Activated T-cell treated with anti-CD3 and anti-CD28 coated beads for 4 hours (primary cell): ENCODE results near the gene EGR1.

Source experiments
- DNase-seq: peaks from one replicate; pipeline ENCODE4 v3.0.0-alpha.2; 2020

EGR1 gene

GRCh38 chr5:138453590-138453989 is 11.7 kb upstream of the EGR1 start:
- no peak for DNase-seq

GRCh38 chr5:138454121-138454520 is 11.2 kb upstream of the EGR1 start:
- no peak for DNase-seq

GRCh38 chr5:138455232-138455930 is 9.9 kb upstream of the EGR1 start:
- DNase-seq: no peak

- no peak for DNase-seq
Observed at GRCh38 chr5:138457531-138458275, 7.6 kb upstream of the EGR1 start.

- no peak for DNase-seq
Observed at GRCh38 chr5:138458384-138458783, 6.9 kb upstream of the EGR1 start.

GRCh38 chr5:138458856-138459255 is 6.4 kb upstream of the EGR1 start:
- DNase-seq: no peak

GRCh38 chr5:138459311-138459933 is 5.9 kb upstream of the EGR1 start:
- DNase-seq: peak; percentile 82

- no peak for DNase-seq
Observed at GRCh38 chr5:138460032-138460693, 5.1 kb upstream of the EGR1 start.

GRCh38 chr5:138461343-138462125 is 3.7 kb upstream of the EGR1 start:
- no peak for DNase-seq

- no peak for DNase-seq
Observed at GRCh38 chr5:138463419-138464007, 1.8 kb upstream of the EGR1 start.

GRCh38 chr5:138464008-138464387 is 1.3 kb upstream of the EGR1 start:
- peak; percentile 85 for DNase-seq

GRCh38 chr5:138464388-138465260 is 655 bp upstream of the EGR1 start:
- peak; percentile 94 for DNase-seq

- DNase-seq: no peak
Observed at GRCh38 chr5:138466125-138466899, 1.0 kb downstream of the EGR1 start.

GRCh38 chr5:138466900-138467710 is 1.8 kb downstream of the EGR1 start:
- DNase-seq: no peak

GRCh38 chr5:138467711-138468132 is 2.4 kb downstream of the EGR1 start:
- DNase-seq: no peak

GRCh38 chr5:138468133-138468965 is 3.1 kb downstream of the EGR1 start:
- no peak for DNase-seq

- DNase-seq: no peak
Observed at GRCh38 chr5:138468966-138469539, 3.8 kb downstream of the EGR1 start.
